HG02678 (cell line): Measurements from ENCODE around the gene IGSF9.

Experiments
- ATAC-seq: cut with Tn5 transposase; IDR thresholded peaks from one replicate; pipeline ENCODE4 v1.9.1; 2021; ENCODE audit warnings: mild to moderate bottlenecking, moderate library complexity; ENCODE audit not compliant: unreplicated experiment

The IGSF9 gene

GRCh38 chr1:159974350-159974965 is 29.0 kb upstream of the IGSF9 start:
- ATAC-seq, result no peak

GRCh38 chr1:159973350-159973940 is 28.0 kb upstream of the IGSF9 start:
- ATAC-seq, result no peak

- ATAC-seq, result no peak
Measured at GRCh38 chr1:159972443-159973205, 27.2 kb upstream of the IGSF9 start.

GRCh38 chr1:159970932-159971342 is 25.5 kb upstream of the IGSF9 start:
- ATAC-seq, result no peak

- ATAC-seq, result no peak
Measured at GRCh38 chr1:159968901-159969300, 23.5 kb upstream of the IGSF9 start.

GRCh38 chr1:159965263-159965662 is 19.9 kb upstream of the IGSF9 start:
- ATAC-seq, result no peak

- no peak for ATAC-seq
Measured at GRCh38 chr1:159964144-159964543, 18.7 kb upstream of the IGSF9 start.

- ATAC-seq, result no peak
Measured at GRCh38 chr1:159962176-159962575, 16.8 kb upstream of the IGSF9 start.

GRCh38 chr1:159961636-159962035 is 16.2 kb upstream of the IGSF9 start:
- ATAC-seq, result no peak

- ATAC-seq, result no peak
Measured at GRCh38 chr1:159960721-159961381, 15.4 kb upstream of the IGSF9 start.

- no peak for ATAC-seq
Measured at GRCh38 chr1:159959451-159959850, 14.0 kb upstream of the IGSF9 start.

GRCh38 chr1:159958719-159959380 is 13.4 kb upstream of the IGSF9 start:
- ATAC-seq, result no peak

- no peak for ATAC-seq
Measured at GRCh38 chr1:159957824-159958268, 12.4 kb upstream of the IGSF9 start.

GRCh38 chr1:159955456-159955855 is 10.0 kb upstream of the IGSF9 start:
- no peak for ATAC-seq

- ATAC-seq, result no peak
Measured at GRCh38 chr1:159953536-159954515, 8.4 kb upstream of the IGSF9 start, which contains the start of gene SLAMF9. Gene SLAMF9 (minus strand): TSS chr1:159954237. CDS start chr1:159954137, 100 bp downstream.

- ATAC-seq, result no peak
Measured at GRCh38 chr1:159952932-159953331, 7.5 kb upstream of the IGSF9 start.

- ATAC-seq, result no peak
Measured at GRCh38 chr1:159951551-159951950, 6.1 kb upstream of the IGSF9 start.

GRCh38 chr1:159951016-159951415 is 5.6 kb upstream of the IGSF9 start:
- ATAC-seq, result no peak

GRCh38 chr1:159949981-159950381 is 4.6 kb upstream of the IGSF9 start:
- ATAC-seq, result no peak

- ATAC-seq, result no peak
Measured at GRCh38 chr1:159949123-159949522, 3.7 kb upstream of the IGSF9 start.
